GM23248 (cell line): ENCODE results near the gene SERPIND1. TPM values are rescaled to one million over a fixed set of nuclear protein-coding genes. Genes with fewer than 3 reads are reported as not detected.

ENCODE experiments used
- DNase-seq: peaks from one replicate; pipeline ENCODE4 v3.0.0-alpha.2; 2015
- H2AFZ ChIP-seq: fragments of 200-600 bp; sonication (generic); 2 replicates; pipeline ENCODE4 v1.6.1; 2016; ENCODE audit warnings: antibody characterized with exemption
- H3F3A ChIP-seq: fragments of 200-600 bp; sonication (generic); 2 replicates; pipeline ENCODE4 v1.6.1; 2016; ENCODE audit warnings: mild to moderate bottlenecking, antibody characterized with exemption, mixed run types; ENCODE audit not compliant: insufficient read depth
- H3K27ac ChIP-seq: fragments of 200-600 bp; sonication (generic); 2 replicates; pipeline ENCODE4 v1.5.1; 2016; ENCODE audit warnings: mild to moderate bottlenecking
- H3K27me3 ChIP-seq: fragments of 200-600 bp; sonication (generic); replicated peaks from 2 replicates; pipeline ENCODE4 v1.6.1; 2016; ENCODE audit warnings: mild to moderate bottlenecking; ENCODE audit not compliant: insufficient read depth
- H3K36me3 ChIP-seq: fragments of 200-600 bp; sonication (generic); 2 replicates; pipeline ENCODE4 v1.6.1; 2016; ENCODE audit warnings: low read depth, mild to moderate bottlenecking
- H3K4me1 ChIP-seq: fragments of 200-600 bp; sonication (generic); 2 replicates; pipeline ENCODE4 v1.6.1; 2016; ENCODE audit warnings: mild to moderate bottlenecking; ENCODE audit not compliant: insufficient read depth
- H3K4me2 ChIP-seq: fragments of 200-600 bp; sonication (generic); one replicate; pipeline ENCODE4 v1.6.1; 2016; ENCODE audit warnings: mild to moderate bottlenecking; ENCODE audit not compliant: unreplicated experiment
- H3K4me3 ChIP-seq: fragments of 200-600 bp; sonication (generic); 2 replicates; pipeline ENCODE4 v1.5.1; 2016; ENCODE audit warnings: mild to moderate bottlenecking
- H3K79me2 ChIP-seq: fragments of 200-600 bp; sonication (generic); 2 replicates; pipeline ENCODE4 v1.6.1; 2016; ENCODE audit warnings: mild to moderate bottlenecking; ENCODE audit not compliant: insufficient read depth
- H3K9ac ChIP-seq: fragments of 200-600 bp; sonication (generic); 2 replicates; pipeline ENCODE4 v1.6.1; 2016; ENCODE audit warnings: mild to moderate bottlenecking
- H3K9me2 ChIP-seq: fragments of 200-600 bp; sonication (generic); 2 replicates; pipeline ENCODE4 v1.6.1; 2016; ENCODE audit warnings: mixed run types, mild to moderate bottlenecking, moderate library complexity; ENCODE audit not compliant: insufficient read depth
- H3K9me3 ChIP-seq: fragments of 200-600 bp; sonication (generic); one replicate; pipeline ENCODE4 v1.6.1; 2017; ENCODE audit warnings: low read depth
- H4K20me1 ChIP-seq: fragments of 200-600 bp; sonication (generic); 2 replicates; pipeline ENCODE4 v1.6.0; 2016; ENCODE audit not compliant: insufficient read depth
- EZH2 ChIP-seq: fragments of 200-600 bp; sonication (generic); IDR thresholded peaks from 2 replicates; pipeline ENCODE4 v1.6.1; 2018; ENCODE audit warnings: antibody characterized with exemption, mild to moderate bottlenecking; ENCODE audit not compliant: insufficient read depth, poor library complexity, severe bottlenecking
- EZH2phosphoT487 ChIP-seq: fragments of 200-600 bp; sonication (generic); IDR thresholded peaks from 2 replicates; pipeline ENCODE4 v1.6.1; 2018; ENCODE audit warnings: antibody characterized with exemption, moderate library complexity, mild to moderate bottlenecking, low read depth; ENCODE audit not compliant: insufficient read depth
- WGBS, 2 experiments: methylation state at CpG; one replicate each; pipeline ENCODE4 v1.1.6; 2015 to 2017; ENCODE audit warnings: low lambda C conversion rate in 2 of 2, low coverage in 1 of 2; ENCODE audit errors: missing lambda C conversion rate in 2 of 2; 5-methylcytosine and 5-hydroxymethylcytosine counted together
- in situ Hi-C: fragments of 300-500 bp; cut with MboI; formaldehyde crosslinking; loops from 2 replicates; pipeline ENCODE4 v1.15.0; 2020
- polyA plus RNA-seq: library from polyadenylated mRNA; unstranded; fragments of >200 nt; fragmentation: Nextera tagmentation; extraction: Ambion mirVana; gene quantifications from 2 replicates; pipeline ENCODE4 v1.2.1, GENCODE V29; 2016
- total RNA-seq: library from RNA; depleted of rRNA; stranded (reverse); fragments of >200 nt; shearing (Covaris generic); gene quantifications from 2 replicates; pipeline ENCODE4 v1.2.3, GENCODE V29; 2014; rRNA removed

The SERPIND1 gene
- total and polyA plus RNA-seq, 2 experiments from 2014 or later = 0.26 TPM; not detected in 1

GRCh38 chr22:20829491-20830134 is 55.7 kb downstream of the SERPIND1 start:
- Histone ChIP-seq H3K27me3 (no peaks in the 10 kb centered on the region), H3K27ac (no peak overlapping the region), H2AFZ (no peak overlapping the region), H3K4me2 (no peak overlapping the region), H3K4me3 (no peak overlapping the region), H3K9ac (no peak overlapping the region), H4K20me1 (no peaks in the 10 kb centered on the region), H3K9me2 (no peaks in the 10 kb centered on the region), H3K9me3 (no peaks in the 10 kb centered on the region), H3F3A (no peaks in the 10 kb centered on the region), H3K36me3 (peaks cover 18% of the 10 kb centered on the region; the same call in 1 of the 2 replicates), H3K4me1 (no peaks in the 10 kb centered on the region), H3K79me2 (no peaks in the 10 kb centered on the region)
- 97 to 100% methylated on average over 3 of the region's 3 CpGs for WGBS, 2 experiments
- TF ChIP-seq EZH2 = no peak
- no peak for TF ChIP-seq EZH2phosphoT487
- DNase-seq = no peak
- in situ Hi-C loops = no loop called here

- no peak overlapping the region for H3K9ac ChIP-seq
- no peak overlapping the region for H3K27ac ChIP-seq
- no peaks in the 10 kb centered on the region for H3K27me3 ChIP-seq
- no peak overlapping the region for H2AFZ ChIP-seq
- H3K79me2 ChIP-seq = peaks cover 24% of the 10 kb centered on the region
- H3K4me2 ChIP-seq = no peak overlapping the region
- no peaks in the 10 kb centered on the region for H3K9me2 ChIP-seq
- no peak overlapping the region for H3K4me3 ChIP-seq
- peaks cover 18% of the 10 kb centered on the region; the same call in 1 of the 2 replicates for H3K36me3 ChIP-seq
- H3F3A ChIP-seq = no peaks in the 10 kb centered on the region
- WGBS, 2 experiments = 95 to 96% methylated on average over 6 of the region's 6 CpGs
- TF ChIP-seq EZH2 (no peak), EZH2phosphoT487 (no peak)
- H4K20me1 ChIP-seq = no peaks in the 10 kb centered on the region; the same call in 1 of the 2 replicates
- no peak for DNase-seq
- H3K9me3 ChIP-seq = no peaks in the 10 kb centered on the region
- no peaks in the 10 kb centered on the region for H3K4me1 ChIP-seq
- in situ Hi-C loops = no loop called here
These were observed 59.3 kb downstream of the SERPIND1 start for GRCh38 chr22:20833225-20833665.

GRCh38 chr22:20834206-20834605 is 60.3 kb downstream of the SERPIND1 start:
- Histone ChIP-seq H3K4me2 (no peak overlapping the region), H2AFZ (no peak overlapping the region), H3K9ac (no peak overlapping the region), H3K36me3 (peaks cover 13% of the 10 kb centered on the region; the same call in 1 of the 2 replicates), H3K4me3 (no peak overlapping the region), H4K20me1 (no peaks in the 10 kb centered on the region; the same call in 1 of the 2 replicates), H3K27me3 (no peaks in the 10 kb centered on the region), H3F3A (no peaks in the 10 kb centered on the region), H3K9me3 (no peaks in the 10 kb centered on the region), H3K9me2 (no peaks in the 10 kb centered on the region), H3K4me1 (no peaks in the 10 kb centered on the region), H3K27ac (no peak overlapping the region), H3K79me2 (peaks cover 34% of the 10 kb centered on the region)
- no peak for DNase-seq
- in situ Hi-C loops = no loop called here
- no peak for TF ChIP-seq EZH2
- TF ChIP-seq EZH2phosphoT487 = no peak
- WGBS, 2 experiments = 79 to 80% methylated on average over 3 of the region's 3 CpGs

- TF ChIP-seq EZH2 (no peak), EZH2phosphoT487 (no peak)
- H3K9me3 ChIP-seq = no peaks in the 10 kb centered on the region
- 76% methylated on average over 3 of the region's 3 CpGs for WGBS, 2 experiments
- H3K79me2 ChIP-seq = peaks cover 39% of the 10 kb centered on the region
- peaks cover 7% of the 10 kb centered on the region; the same call in 1 of the 2 replicates for H3K36me3 ChIP-seq
- H4K20me1 ChIP-seq = no peaks in the 10 kb centered on the region; the same call in 1 of the 2 replicates
- H3K4me1 ChIP-seq = no peaks in the 10 kb centered on the region
- H3K9me2 ChIP-seq = no peaks in the 10 kb centered on the region
- no peak overlapping the region for H3K4me3 ChIP-seq
- no peaks in the 10 kb centered on the region for H3K27me3 ChIP-seq
- DNase-seq = no peak
- H3K27ac ChIP-seq = no peak overlapping the region
- no peak overlapping the region for H2AFZ ChIP-seq
- H3K9ac ChIP-seq = no peak overlapping the region
- no peaks in the 10 kb centered on the region for H3F3A ChIP-seq
- in situ Hi-C loops = no loop called here
- no peak overlapping the region for H3K4me2 ChIP-seq
These were observed 60.8 kb downstream of the SERPIND1 start for GRCh38 chr22:20834725-20835124.

Other genes starting within 250 kb of the SERPIND1 start
- 31.1 and 36.5 TPM in 2 replicates for gene PI4KA, start 84.7 kb downstream of the SERPIND1 start, total RNA-seq
- 29.7 and 34.5 TPM in 2 replicates for gene PI4KA, start 84.7 kb downstream of the SERPIND1 start, polyA plus RNA-seq
- 10.4 and 13.8 TPM in 2 replicates for gene SNAP29, start 84.9 kb downstream of the SERPIND1 start, total RNA-seq
- gene SNAP29, start 84.9 kb downstream of the SERPIND1 start, polyA plus RNA-seq = 35.8 and 40.9 TPM in 2 replicates
- 39.8 and 42.5 TPM in 2 replicates for gene CRKL, start 143.3 kb downstream of the SERPIND1 start, total RNA-seq
- 26.7 and 27.1 TPM in 2 replicates for gene CRKL, start 143.3 kb downstream of the SERPIND1 start, polyA plus RNA-seq
- 0.65 TPM in 1 of 2 replicates, not detected in the other for gene AIFM3, start 193.1 kb downstream of the SERPIND1 start, total RNA-seq
- 0.16 TPM in 1 of 2 replicates, not detected in the other for gene AIFM3, start 193.1 kb downstream of the SERPIND1 start, polyA plus RNA-seq
- 71.5 and 80.1 TPM in 2 replicates for gene LZTR1, start 208.2 kb downstream of the SERPIND1 start, total RNA-seq
- gene LZTR1, start 208.2 kb downstream of the SERPIND1 start, polyA plus RNA-seq = 26.8 and 29.7 TPM in 2 replicates
- 19.5 and 27.5 TPM in 2 replicates for gene THAP7, start 228.0 kb downstream of the SERPIND1 start, total RNA-seq
- gene THAP7, start 228.0 kb downstream of the SERPIND1 start, polyA plus RNA-seq = 32.5 and 34.0 TPM in 2 replicates
- gene P2RX6, start 241.1 kb downstream of the SERPIND1 start, total RNA-seq = 1.6 TPM in 2 replicates
- gene P2RX6, start 241.1 kb downstream of the SERPIND1 start, polyA plus RNA-seq = 2.2 and 2.4 TPM in 2 replicates